GM12878 (cell line): Measurements from ENCODE around the gene SMARCAL1. TPM values are rescaled to one million over a fixed set of nuclear protein-coding genes. Genes with fewer than 3 reads are reported as not detected.

ENCODE experiments used
- ATAC-seq: fragments of 200-7000 bp; cut with Tn5 transposase; 3 replicates; pipeline ENCODE4 v1.9.1; 2020; ENCODE audit warnings: mild to moderate bottlenecking, moderate library complexity
- BruUV-seq: library from RNA; stranded (reverse); fragments of 400-500 nt; replicated peaks from 2 replicates; lab custom pipeline; 2021; lab: Mats Ljungman, UMichigan
- CTCF ChIA-PET: fragments of 300-600 bp; sonication (Branson Sonifier 250); formaldehyde crosslinking; extraction: SDS; loops from one replicate; lab custom pipeline; 2021; ENCODE audit warnings: inconsistent platforms; lab: Yijun Ruan, JAX
- POLR2A ChIA-PET: fragments of 350-600 bp; formaldehyde crosslinking; extraction: SDS; loops from one replicate; lab custom pipeline; 2021; ENCODE audit warnings: inconsistent platforms; lab: Charles Lee
- RAD21 ChIA-PET: fragments of 300-600 bp; sonication (Branson Sonifier 250); formaldehyde crosslinking; loops from one replicate; lab custom pipeline; 2023; ENCODE audit warnings: antibody characterized with exemption; ENCODE audit not compliant: unreplicated experiment; lab: Charles Lee
- SMC1A ChIA-PET: fragments of 300-600 bp; sonication (Branson Sonifier 250); formaldehyde crosslinking; loops from one replicate; lab custom pipeline; 2023; ENCODE audit not compliant: unreplicated experiment, uncharacterized antibody; lab: Charles Lee
- DNase-seq: peaks from one replicate; pipeline ENCODE4 v3.0.0-alpha.2; 2011; ENCODE audit warnings: low read depth, low spot score
- FAIRE-seq: peaks from 3 replicates; lab custom pipeline; 2011; peaks lifted over from hg19 to GRCh38; lab: Jason Lieb, UNC
- H2AFZ ChIP-seq: 2 replicates; pipeline ENCODE4 v1.6.0; 2011; ENCODE audit warnings: low read depth, low read length, control low read depth; ENCODE audit not compliant: control insufficient read depth
- H3K27ac ChIP-seq: 2 replicates; pipeline ENCODE4 v1.5.1; 2011; ENCODE audit warnings: control low read depth; ENCODE audit not compliant: control insufficient read depth, insufficient read depth
- H3K27me3 ChIP-seq, 2 experiments: replicated peaks in 1 of 2; 2 replicates each; pipeline versions ENCODE4 v1.6.0 to v1.6.1; 2011; ENCODE audit warnings: low read length in 1 of 2; ENCODE audit not compliant: control insufficient read depth in 2 of 2, insufficient read depth in 2 of 2
- H3K36me3 ChIP-seq, 2 experiments: 2 replicates each; pipeline ENCODE4 v1.5.1; 2011; ENCODE audit warnings: low read length in 1 of 2; ENCODE audit not compliant: control insufficient read depth in 2 of 2, insufficient read depth in 2 of 2
- H3K4me1 ChIP-seq: 2 replicates; pipeline ENCODE4 v1.6.1; 2011; ENCODE audit warnings: mild to moderate bottlenecking, low read length, moderate library complexity, mixed read lengths; ENCODE audit not compliant: control insufficient read depth, insufficient read depth
- H3K4me2 ChIP-seq: 2 replicates; pipeline ENCODE4 v1.6.0; 2011; ENCODE audit warnings: control low read depth; ENCODE audit not compliant: control insufficient read depth, insufficient read depth
- H3K4me3 ChIP-seq: fragments of 200-600 bp; sonication (generic); 2 replicates; pipeline ENCODE4 v1.5.1; 2016
- H3K79me2 ChIP-seq: 2 replicates; pipeline ENCODE4 v1.6.0; 2011; ENCODE audit warnings: low read length; ENCODE audit not compliant: control insufficient read depth, insufficient read depth
- H3K9ac ChIP-seq: 2 replicates; pipeline ENCODE4 v1.8.0; 2011; ENCODE audit warnings: low read length, control low read depth, mixed read lengths; ENCODE audit not compliant: control insufficient read depth, insufficient read depth
- H3K9me3 ChIP-seq: replicated peaks from 3 replicates; pipeline ENCODE4 v1.5.1; 2011; ENCODE audit warnings: mild to moderate bottlenecking, low read length; ENCODE audit not compliant: control insufficient read depth, insufficient read depth
- H4K20me1 ChIP-seq: 2 replicates; pipeline ENCODE4 v1.6.0; 2011; ENCODE audit not compliant: control insufficient read depth, insufficient read depth
- ATF3 ChIP-seq: IDR thresholded peaks from 2 replicates; pipeline ENCODE4 v1.6.1; 2011; ENCODE audit warnings: low read depth, mild to moderate bottlenecking, low read length, moderate library complexity, borderline replicate concordance; ENCODE audit errors: extremely low read depth
- GABPA ChIP-seq: IDR thresholded peaks from 2 replicates; pipeline ENCODE4 v1.6.1; 2014; ENCODE audit warnings: antibody characterized with exemption, low read depth, mild to moderate bottlenecking, inconsistent platforms
- HDAC6 ChIP-seq: fragments of 200-600 bp; sonication (generic); IDR thresholded peaks from one replicate; pipeline ENCODE4 v1.8.0; 2017; ENCODE audit warnings: antibody characterized with exemption; ENCODE audit not compliant: unreplicated experiment
- MTA3 ChIP-seq: IDR thresholded peaks from 2 replicates; pipeline ENCODE4 v1.6.1; 2012; ENCODE audit warnings: low read length, inconsistent platforms, borderline replicate concordance
- NFIC ChIP-seq: IDR thresholded peaks from 2 replicates; pipeline ENCODE4 v1.6.1; 2012; ENCODE audit warnings: low read depth, mild to moderate bottlenecking, inconsistent platforms, low read length, moderate library complexity
- NFYA ChIP-seq: IDR thresholded peaks from 2 replicates; pipeline ENCODE4 v1.6.1; 2011; ENCODE audit warnings: low read depth, mild to moderate bottlenecking, low read length, improper control_type of control experiment, borderline replicate concordance
- NR2F1 ChIP-seq: fragments of 450-650 bp; conservative IDR thresholded peaks from 2 replicates; pipeline ENCODE4 v1.6.1; 2017; ENCODE audit warnings: mild to moderate bottlenecking
- RAD21 ChIP-seq: IDR thresholded peaks from 2 replicates; pipeline ENCODE4 v1.6.1; 2011; ENCODE audit warnings: mild to moderate bottlenecking, low read depth, low read length, moderate library complexity; ENCODE audit not compliant: insufficient read depth
- RELA ChIP-seq: fragments of 450-650 bp; IDR thresholded peaks from 2 replicates; pipeline ENCODE4 v1.8.0; 2014; ENCODE audit warnings: borderline replicate concordance; ENCODE audit not compliant: partially characterized antibody
- RUNX3 ChIP-seq: IDR thresholded peaks from 2 replicates; pipeline ENCODE4 v1.6.1; 2012; ENCODE audit warnings: low read length, inconsistent platforms
- SMARCA5 ChIP-seq: fragments of 450-650 bp; IDR thresholded peaks from 2 replicates; pipeline ENCODE4 v1.6.1; 2017; ENCODE audit warnings: mild to moderate bottlenecking
- SUZ12 ChIP-seq: fragments of 200-600 bp; sonication (generic); IDR thresholded peaks from one replicate; pipeline ENCODE4 v1.6.1; 2018; ENCODE audit warnings: antibody characterized with exemption, mild to moderate bottlenecking; ENCODE audit not compliant: unreplicated experiment
- TCF7 ChIP-seq: IDR thresholded peaks from 2 replicates; pipeline ENCODE4 v1.6.1; 2014; ENCODE audit warnings: antibody characterized with exemption, borderline replicate concordance
- USF2 ChIP-seq: IDR thresholded peaks from 2 replicates; pipeline ENCODE4 v1.6.1; 2011; ENCODE audit warnings: low read depth, low read length, improper control_type of control experiment, borderline replicate concordance
- YBX1 ChIP-seq: fragments of 450-650 bp; IDR thresholded peaks from 2 replicates; pipeline ENCODE4 v1.6.1; 2016; ENCODE audit warnings: antibody characterized with exemption
- ZBTB11 ChIP-seq: fragments of 450-650 bp; formaldehyde crosslinking; IDR thresholded peaks from 2 replicates; pipeline ENCODE4 v1.5.0; 2022; ENCODE audit warnings: mild to moderate bottlenecking, missing genetic modification characterization
- ZZZ3 ChIP-seq: IDR thresholded peaks from 2 replicates; pipeline ENCODE4 v1.6.1; 2011; ENCODE audit warnings: low read depth; ENCODE audit not compliant: control insufficient read depth, insufficient read length
- WGBS: methylation state at CpG from one replicate; pipeline ENCODE4 v1.1.6; 2016; ENCODE audit warnings: low lambda C conversion rate; ENCODE audit not compliant: insufficient replicate concordance, insufficient coverage; ENCODE audit errors: missing lambda C conversion rate; 5-methylcytosine and 5-hydroxymethylcytosine counted together
- in situ Hi-C: fragments of 300-500 bp; cut with MboI; formaldehyde crosslinking; loops from 9 replicates; pipeline ENCODE4 v1.14.3; 2018; ENCODE audit warnings: mixed read lengths
- intact Hi-C: fragments of 100-400 bp; cut with micrococcal nuclease; formaldehyde crosslinking; loops from one replicate; pipeline ENCODE4 v1.14.2; 2022; ENCODE audit not compliant: unreplicated experiment
- polyA plus RNA-seq, 11 experiments: library from polyadenylated mRNA; depleted of rRNA in 4 of 11; unstranded in 6 of 11; stranded (reverse) in 5 of 11; fragments of >200 nt; fragmentation: Nextera tagmentation in 4 of 11; fragmentation: Illumina TruSeq in 1 of 11; extraction: Ambion mirVana in 4 of 11; extraction: Trizol in 1 of 11; gene quantifications; 1 replicate in 1 of 11; 2 replicates in 10 of 11; pipeline versions ENCODE4 v1.2.1 to v1.2.3, GENCODE V29; 2011 to 2016; ENCODE audit warnings: inconsistent platforms in 2 of 11, missing spikeins in 2 of 11, low read depth in 1 of 11
- total RNA-seq, 4 experiments: library from RNA; depleted of rRNA in 3 of 4; stranded (reverse); fragments of >200 nt in 3 of 4; fragmentation: Illumina TruSeq in 1 of 4; extraction: Trizol in 1 of 4; gene quantifications; 2 replicates each; pipeline versions ENCODE4 v1.2.1 to v1.2.3, GENCODE V29; 2013 to 2021
- TF ChIP-seq, protein P1 (sequence below): fragments of 450-650 bp; conservative IDR thresholded peaks from 2 replicates; pipeline ENCODE4 v1.6.1; 2017; ENCODE audit warnings: mild to moderate bottlenecking, moderate library complexity

Gene SMARCAL1
- total and polyA plus RNA-seq, 10 of the 15 experiments (the other 5 are each of a cell fraction or from before 2014, with no cell fraction given): 10.8 to 32.9 (median 21.8) TPM

DNA sequence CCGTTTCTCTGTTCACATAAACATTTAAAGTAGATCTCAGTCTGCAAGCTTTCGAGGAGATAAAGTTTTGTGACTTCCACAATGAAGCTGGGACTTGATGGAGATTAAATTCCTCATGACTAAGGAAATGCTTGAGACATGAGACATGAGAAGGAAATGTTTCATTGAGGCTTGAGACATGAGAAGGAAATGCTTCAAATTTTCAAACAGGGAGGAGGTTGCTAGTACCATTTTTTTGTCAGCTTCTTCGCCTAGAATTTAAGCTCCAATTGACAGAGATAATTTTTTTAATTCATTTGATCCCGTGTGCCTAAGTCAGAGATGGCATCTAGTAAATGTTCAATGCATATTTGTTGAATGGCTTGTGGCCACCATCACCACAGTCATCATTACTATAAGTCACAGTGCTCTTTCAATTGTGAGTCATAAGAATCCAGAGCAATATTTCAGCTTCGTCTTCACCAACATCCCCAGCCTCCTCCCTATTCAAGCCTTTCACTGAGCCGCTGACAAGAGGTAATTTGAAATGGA, 39.5 kb upstream of the SMARCAL1 start:
- Histone ChIP-seq H2AFZ (no peak overlapping the region), H3K79me2 (no peaks in the 10 kb centered on the region), H3K4me1 (no peaks in the 10 kb centered on the region), H3K27ac (no peak overlapping the region), H3K9me3 (no peaks in the 10 kb centered on the region), H3K27me3 (peaks cover 4 to 6% of the 10 kb centered on the region in 2 experiments; a peak in 3 of 4 replicates), H3K4me3 (no peak overlapping the region), H4K20me1 (no peaks in the 10 kb centered on the region), H3K4me2 (no peak overlapping the region), H3K36me3 (no peaks in the 10 kb centered on the region), H3K9ac (no peak overlapping the region)
- ATAC-seq (no peak), FAIRE-seq (no peak), DNase-seq (no peak)
- in situ Hi-C loops (no loop called here), intact Hi-C loops (no loop called here)
- POLR2A ChIA-PET: no interaction called here
- 33% methylated on average over 6 of the region's 6 CpGs for WGBS
- TF ChIP-seq YBX1 (no peak), ZBTB11 (CRISPR knock-in tag) (no peak), GABPA (no peak), NFIC (no peak), RUNX3 (no peak), HDAC6 (no peak), SUZ12 (no peak), USF2 (no peak), NR2F1 (no peak), MTA3 (no peak), TCF7 (no peak), NFYA (no peak), RAD21 (no peak), ZZZ3 (no peak), SMARCA5 (no peak), RELA (no peak), ATF3 (no peak)
- TF ChIP-seq, protein P1, sequence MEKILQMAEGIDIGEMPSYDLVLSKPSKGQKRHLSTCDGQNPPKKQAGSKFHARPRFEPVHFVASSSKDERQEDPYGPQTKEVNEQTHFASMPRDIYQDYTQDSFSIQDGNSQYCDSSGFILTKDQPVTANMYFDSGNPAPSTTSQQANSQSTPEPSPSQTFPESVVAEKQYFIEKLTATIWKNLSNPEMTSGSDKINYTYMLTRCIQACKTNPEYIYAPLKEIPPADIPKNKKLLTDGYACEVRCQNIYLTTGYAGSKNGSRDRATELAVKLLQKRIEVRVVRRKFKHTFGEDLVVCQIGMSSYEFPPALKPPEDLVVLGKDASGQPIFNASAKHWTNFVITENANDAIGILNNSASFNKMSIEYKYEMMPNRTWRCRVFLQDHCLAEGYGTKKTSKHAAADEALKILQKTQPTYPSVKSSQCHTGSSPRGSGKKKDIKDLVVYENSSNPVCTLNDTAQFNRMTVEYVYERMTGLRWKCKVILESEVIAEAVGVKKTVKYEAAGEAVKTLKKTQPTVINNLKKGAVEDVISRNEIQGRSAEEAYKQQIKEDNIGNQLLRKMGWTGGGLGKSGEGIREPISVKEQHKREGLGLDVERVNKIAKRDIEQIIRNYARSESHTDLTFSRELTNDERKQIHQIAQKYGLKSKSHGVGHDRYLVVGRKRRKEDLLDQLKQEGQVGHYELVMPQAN: no peak
- CTCF ChIA-PET: interaction anchor here (0.6 to 1.2 kb wide), 3 partner anchors 14 to 30 kb away, joined by 3 read pairs; no protein-coding TSS in a partner anchor
- SMC1A ChIA-PET: no interaction called here
- BruUV-seq: no TSS peak
- RAD21 ChIA-PET: no interaction called here
